ENCODE measurements around the gene TRMT61A.

DNA sequence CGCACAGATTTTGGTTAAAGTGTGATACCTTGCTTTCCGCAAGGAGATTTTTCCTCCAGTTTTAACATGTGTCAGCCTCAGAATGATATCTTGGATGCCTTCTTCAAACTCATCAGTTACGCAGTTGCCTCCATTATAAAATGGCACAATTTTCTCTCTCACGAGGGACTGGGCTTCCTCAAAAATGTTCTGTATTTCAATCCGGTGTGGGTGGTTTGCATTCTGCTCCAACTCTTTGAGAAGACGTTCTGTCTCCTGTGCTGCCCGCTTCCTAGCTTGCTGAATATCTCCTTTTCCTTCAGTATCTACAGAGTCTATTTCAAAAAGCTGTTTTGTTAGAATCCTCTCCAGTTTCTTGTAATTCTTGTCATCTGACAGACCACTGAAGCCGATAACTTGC, 31.7 kb downstream of the TRMT61A start:
- TF ChIP-seq POLR2A (IDR thresholded peaks at IDR 0.05; ENCODE audit: low read depth, low read length): no peak
- TF ChIP-seq POLR2AphosphoS5 (IDR thresholded peaks at IDR 0.05; ENCODE audit: low read depth, low read length): no peak
- no peak for TF ChIP-seq TAF1 (IDR thresholded peaks at IDR 0.05; ENCODE audit: borderline replicate concordance, low read depth, low read length)

Measured in GM12892 (cell line).